Fibroblast of lung (primary cell): ENCODE data around the gene TNS3.

Experiments
- EZH2 ChIP-seq: IDR thresholded peaks from 2 replicates; pipeline ENCODE4 v1.5.1; 2012; ENCODE audit warnings: low read length, control low read depth, mild to moderate bottlenecking; ENCODE audit errors: missing control alignments
- TF ChIP-seq, protein P1 (sequence below), 2 donors: IDR thresholded peaks in 1 of 2; conservative IDR thresholded peaks in 1 of 2; 1 replicate in 1 of 2; 2 replicates in 1 of 2; pipeline ENCODE4 v1.5.1; 2011 to 2012; ENCODE audit warnings: low read length in 2 of 2, control low read depth in 1 of 2, inconsistent platforms in 1 of 2, low read depth in 1 of 2, mild to moderate bottlenecking in 1 of 2

DNA sequence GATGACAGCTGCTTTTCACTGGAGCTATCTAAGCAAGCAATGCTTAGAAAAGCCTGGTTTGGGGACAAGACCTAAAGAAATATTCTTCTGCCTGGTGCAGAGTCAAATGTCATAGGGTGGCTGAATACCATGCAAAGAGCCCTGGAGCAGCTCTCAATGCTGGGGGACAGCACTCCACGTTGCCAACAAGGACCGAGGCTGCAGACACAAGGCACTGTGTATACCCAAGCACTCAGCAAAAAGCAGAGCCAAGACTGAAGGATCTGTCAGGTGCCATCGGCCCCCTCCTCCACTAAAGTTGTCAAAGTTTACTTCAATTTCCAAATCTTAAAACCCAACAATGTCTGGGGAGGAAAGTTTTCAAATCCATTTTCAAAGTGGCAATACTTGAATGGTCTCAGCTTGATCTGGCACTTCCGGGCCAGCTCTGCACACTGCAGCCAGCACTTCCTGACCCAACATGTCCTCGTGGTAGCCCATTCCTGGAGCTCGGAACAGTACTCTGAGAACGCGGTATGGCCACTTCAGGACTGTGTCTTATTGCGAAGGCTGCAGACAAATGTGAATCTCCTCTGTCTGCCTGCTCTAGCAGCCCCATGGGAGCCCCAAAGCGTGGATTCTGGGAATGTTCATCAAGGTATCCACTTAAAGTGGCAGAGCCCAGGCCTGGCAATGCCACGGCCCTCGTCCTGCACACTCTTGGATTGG, 191.8 kb downstream of the TNS3 start:
- TF ChIP-seq, protein P1, sequence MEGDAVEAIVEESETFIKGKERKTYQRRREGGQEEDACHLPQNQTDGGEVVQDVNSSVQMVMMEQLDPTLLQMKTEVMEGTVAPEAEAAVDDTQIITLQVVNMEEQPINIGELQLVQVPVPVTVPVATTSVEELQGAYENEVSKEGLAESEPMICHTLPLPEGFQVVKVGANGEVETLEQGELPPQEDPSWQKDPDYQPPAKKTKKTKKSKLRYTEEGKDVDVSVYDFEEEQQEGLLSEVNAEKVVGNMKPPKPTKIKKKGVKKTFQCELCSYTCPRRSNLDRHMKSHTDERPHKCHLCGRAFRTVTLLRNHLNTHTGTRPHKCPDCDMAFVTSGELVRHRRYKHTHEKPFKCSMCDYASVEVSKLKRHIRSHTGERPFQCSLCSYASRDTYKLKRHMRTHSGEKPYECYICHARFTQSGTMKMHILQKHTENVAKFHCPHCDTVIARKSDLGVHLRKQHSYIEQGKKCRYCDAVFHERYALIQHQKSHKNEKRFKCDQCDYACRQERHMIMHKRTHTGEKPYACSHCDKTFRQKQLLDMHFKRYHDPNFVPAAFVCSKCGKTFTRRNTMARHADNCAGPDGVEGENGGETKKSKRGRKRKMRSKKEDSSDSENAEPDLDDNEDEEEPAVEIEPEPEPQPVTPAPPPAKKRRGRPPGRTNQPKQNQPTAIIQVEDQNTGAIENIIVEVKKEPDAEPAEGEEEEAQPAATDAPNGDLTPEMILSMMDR (conservative IDR thresholded peaks at IDR 0.05 in 1 of 2, IDR thresholded peaks at IDR 0.05 in 1 of 2; ENCODE audit: low read depth in 1 of 2, low read length in 2 of 2) = no peak
- no peak for TF ChIP-seq EZH2
